ENCODE data around the gene EYS.

The EYS gene

DNA sequence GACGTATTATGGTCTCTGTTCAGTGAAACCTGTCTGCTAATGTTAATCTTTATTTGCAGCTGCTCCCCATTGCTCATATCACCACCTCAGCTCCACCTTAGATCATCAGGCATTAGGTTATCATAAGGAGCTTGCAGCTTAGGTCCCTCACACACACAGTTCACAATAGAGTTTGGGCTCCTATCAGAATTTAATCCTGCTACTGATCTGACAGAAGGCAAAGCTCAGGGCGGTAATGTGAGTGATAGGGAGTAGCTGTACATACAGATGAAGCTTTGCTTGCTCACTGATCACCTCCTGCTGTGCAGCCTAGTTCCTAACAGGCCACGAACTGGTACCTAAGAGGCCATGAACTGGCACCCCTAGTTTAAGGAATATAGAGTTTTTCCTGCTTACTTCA, 989.7 kb downstream of the EYS start:
- no peak for DNase-seq (ENCODE audit: low spot score)

DNA sequence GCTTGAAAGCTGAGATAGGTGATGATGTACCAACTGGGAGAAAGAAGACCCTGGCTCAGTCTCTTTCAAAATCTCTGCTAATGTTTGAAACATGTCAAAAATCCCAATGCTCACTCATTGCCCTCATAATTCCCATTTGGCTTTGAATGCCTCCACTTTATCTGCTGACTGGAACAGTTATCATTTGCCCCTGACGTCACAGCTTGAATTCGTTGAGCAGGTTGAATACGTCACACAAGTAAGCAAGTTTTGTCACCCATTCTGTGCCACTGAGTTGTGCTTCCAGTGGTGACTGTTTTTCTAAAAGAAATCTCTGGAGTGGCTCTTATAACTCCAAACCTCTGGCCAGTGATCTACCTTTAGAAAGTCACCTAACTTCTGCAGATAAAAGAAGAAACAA, 991.4 kb downstream of the EYS start:
- DNase-seq (ENCODE audit: low spot score): no peak

DNA sequence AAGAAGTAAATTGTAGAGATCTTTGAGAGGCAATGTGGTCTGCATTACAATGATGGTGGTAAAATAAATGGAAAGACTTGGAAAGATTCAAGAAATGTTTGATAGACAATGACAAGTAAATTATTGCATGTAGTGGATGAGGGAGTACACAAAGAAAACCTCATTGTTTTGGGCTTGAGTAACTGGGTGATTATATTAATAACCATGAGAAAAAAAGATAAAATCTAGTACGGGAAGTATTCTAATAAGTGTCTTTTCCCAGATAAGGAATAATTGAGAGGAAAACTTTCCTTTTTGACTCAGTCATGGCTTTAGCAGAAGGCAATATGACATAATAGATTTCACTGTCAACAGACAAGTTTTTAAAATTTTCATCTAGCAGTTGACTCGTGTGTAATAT, 993.0 kb downstream of the EYS start:
- DNase-seq (ENCODE audit: low spot score): no peak

DNA sequence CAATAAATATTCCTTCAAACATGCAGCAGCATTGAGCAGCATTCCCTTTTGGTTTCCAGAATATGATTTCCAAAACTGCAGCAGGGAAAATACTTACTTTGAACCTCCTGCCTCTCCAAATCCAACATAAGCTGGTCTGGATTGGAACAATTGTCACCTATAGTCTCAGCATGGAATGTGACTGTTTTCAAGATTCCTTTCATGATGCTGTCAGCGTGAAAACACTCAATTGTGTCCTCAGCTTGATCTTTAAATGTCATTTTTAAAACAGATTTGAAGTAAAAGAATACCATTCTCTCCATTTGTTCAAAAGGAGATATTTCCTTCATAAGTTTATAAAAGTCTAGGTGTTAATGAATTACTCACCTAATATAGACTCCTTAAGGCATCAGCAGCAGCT, 993.9 kb downstream of the EYS start:
- DNase-seq (ENCODE audit: low spot score): no peak

DNA sequence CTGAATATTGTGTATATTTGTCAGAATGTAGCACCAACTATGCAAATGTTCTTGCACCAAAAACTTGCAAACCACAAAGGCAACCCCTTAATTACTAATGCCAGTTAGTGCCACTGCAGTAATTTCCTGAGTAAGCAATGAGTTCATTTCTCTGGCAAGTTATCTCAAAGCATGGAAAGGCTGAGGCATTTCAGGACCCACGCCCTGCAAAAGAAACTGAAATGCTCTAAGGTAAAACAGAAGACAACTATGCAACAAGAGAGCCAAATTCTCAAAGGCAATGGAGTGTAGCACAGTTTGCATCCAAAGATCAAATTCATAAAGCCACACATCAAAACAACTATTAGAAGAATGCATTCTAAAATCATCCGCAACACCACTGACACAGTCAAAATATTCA, 994.4 kb downstream of the EYS start:
- no peak for DNase-seq (ENCODE audit: low spot score)

DNA sequence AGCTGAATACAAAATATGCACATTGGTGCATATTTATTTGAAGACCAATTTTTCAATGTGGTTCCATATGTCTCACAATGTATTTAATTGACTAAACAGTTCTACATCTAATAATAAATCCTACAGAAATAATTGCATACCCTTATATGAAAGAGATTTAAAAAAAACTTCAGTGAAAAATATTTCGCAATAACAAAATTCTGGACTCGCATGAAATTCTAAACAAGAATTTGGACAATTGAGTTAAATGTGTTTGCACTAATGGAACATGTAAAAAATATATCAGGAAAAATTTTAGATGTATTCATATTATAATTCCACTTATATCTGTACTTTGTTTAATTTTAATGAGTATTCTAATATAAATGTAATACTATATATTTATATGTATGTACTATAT, 1003.1 kb downstream of the EYS start:
- no peak for DNase-seq (ENCODE audit: low spot score)

DNA sequence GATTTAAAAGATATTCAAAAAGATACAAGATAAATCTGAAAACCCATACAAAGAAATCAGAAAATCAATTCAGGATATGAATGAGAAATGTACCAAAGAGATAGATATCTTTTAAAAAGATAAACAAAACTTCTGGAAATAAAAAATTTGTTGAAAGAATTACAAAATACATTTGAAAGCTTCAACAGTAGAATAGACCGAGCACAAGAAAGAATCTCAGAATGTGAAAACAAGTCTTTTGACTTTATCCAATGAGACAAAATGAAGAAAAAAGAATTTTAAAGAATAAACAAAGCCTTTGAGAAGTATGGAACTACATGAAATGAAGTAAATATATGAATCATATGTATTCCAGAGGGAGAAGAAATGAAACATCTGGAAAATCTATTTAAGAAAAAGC, 1011.0 kb downstream of the EYS start:
- DNase-seq (ENCODE audit: low spot score): no peak

DNA sequence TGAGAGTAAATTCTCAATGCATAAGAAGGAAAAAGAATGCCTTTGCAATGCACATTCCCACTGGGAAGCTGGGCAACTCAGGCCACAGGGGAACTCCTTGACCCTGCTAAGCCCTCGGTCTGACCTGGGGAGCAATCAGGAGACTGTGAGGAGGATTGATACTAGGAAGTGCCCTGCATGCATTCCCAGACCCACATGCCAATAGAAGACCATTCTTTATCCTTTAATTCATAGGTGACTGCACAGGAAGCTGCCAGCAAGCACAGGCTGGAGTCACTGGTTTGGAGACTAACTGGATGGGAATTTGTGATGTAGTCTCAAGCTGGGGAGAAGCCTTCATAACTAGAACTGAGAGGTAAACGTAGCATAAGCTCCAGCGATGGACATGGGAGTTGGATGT, 1012.7 kb downstream of the EYS start:
- no peak for DNase-seq (ENCODE audit: low spot score)

DNA sequence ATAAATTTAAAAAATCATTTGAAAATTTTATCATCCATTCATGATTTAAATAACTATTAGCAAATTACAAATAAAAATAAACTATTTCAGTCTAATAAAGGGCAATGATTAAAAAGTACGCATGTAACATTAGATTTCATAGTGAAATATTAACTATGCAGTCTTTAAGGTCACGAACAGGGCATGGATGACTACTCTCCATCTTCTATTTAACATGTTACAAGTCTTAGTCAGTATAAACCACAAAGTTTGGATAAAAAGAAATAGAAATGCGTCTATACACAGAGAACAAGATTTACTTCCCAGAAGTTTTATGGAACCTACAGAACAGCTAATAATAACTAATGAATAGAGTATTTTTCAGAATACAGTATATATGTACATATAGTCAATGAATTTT, 1016.0 kb downstream of the EYS start:
- no peak for DNase-seq (ENCODE audit: low spot score)

DNA sequence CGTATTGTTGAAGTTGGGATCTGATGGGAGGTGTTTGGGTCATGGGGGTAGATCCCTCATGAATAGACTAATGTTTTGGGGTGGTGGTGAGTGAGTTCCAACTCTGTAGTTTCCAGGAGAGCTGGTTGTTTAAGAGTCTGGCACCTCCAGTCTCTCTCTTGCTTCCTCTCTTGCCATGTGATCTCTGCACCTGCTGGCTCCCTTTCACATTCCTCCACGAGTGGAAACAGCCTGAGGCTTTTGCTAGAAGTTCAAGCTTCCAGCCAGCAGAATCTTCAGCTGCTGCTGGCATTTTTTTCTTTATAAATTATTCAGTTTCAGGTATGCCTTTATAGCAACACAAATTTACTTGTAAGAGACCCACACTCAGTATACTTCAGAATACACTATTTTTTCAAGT, 1021.6 kb downstream of the EYS start:
- DNase-seq (ENCODE audit: low spot score): no peak

DNA sequence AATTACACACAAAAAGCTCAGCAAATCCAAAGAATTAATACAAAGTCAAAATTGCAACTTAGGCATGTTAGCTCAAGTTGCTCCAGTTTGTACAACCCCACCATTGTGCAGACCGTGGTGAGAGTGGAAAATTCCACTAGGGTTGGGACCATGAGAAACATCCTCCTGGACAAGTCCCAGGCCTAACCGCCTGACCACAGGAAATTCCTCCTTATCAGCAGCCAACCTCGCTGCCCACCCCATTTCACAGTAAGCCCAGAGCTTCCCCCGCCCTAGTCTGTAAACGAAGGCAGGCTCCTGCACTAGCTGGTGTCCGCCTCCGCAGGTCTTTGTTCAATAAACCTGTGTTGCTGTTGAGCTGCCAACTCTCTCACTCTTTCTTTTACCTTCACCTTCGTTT, 1023.3 kb downstream of the EYS start:
- DNase-seq (ENCODE audit: low spot score): no peak

DNA sequence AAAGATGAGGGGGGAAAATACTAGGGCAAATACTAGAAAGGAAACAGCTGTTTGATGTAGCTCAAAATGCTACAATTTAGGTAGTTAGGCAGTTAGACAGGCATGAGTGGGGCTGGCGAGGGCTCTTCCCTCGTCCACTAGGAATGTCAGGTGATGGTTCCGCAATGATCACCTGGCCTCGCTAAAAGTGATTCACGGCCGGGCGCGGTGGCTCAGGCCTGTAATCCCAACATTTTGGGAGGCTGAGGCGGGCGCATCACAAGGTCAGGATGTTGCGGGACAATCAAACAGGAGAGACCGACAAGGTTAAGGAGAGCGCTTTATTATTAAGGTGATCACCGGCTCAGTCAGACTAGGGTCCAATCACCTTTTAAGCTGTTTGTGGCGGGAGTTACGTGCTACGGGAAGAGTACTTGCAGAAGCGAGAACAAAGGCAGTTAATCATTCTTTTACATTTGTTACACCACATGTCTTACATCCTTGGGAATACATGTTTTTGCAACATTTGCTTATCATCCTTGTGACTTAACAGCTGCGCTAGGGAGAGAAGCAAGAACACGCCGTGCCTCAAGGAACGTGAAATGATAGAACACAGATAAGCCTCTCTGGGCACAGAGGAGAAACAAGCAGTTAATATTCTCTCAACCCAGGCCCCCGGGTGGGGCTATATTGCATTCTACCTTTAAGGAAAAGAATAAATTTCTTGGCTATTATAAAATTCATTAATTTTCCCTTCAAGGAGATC, 1025.4 kb downstream of the EYS start:
- DNase-seq (ENCODE audit: low spot score): no peak

DNA sequence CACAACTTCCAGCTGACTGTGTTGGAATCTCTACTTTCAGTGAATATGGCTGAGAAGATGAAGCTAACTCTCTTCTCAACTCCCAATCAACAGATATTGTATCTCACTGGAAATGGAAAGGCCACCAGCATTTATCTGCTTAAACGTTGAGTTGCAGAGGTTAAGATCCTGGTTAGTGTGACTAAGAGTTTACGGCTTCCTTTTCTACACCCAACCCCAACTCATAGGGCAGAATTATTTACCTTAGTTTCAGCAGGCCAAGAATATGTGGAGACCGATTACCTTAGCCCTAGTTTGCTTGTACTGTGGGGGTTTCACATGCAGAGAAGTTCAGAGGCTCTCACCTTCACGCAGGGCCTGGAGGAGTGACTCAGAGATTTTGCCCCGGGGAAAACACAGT, 1026.6 kb downstream of the EYS start:
- DNase-seq (ENCODE audit: low spot score): no peak

DNA sequence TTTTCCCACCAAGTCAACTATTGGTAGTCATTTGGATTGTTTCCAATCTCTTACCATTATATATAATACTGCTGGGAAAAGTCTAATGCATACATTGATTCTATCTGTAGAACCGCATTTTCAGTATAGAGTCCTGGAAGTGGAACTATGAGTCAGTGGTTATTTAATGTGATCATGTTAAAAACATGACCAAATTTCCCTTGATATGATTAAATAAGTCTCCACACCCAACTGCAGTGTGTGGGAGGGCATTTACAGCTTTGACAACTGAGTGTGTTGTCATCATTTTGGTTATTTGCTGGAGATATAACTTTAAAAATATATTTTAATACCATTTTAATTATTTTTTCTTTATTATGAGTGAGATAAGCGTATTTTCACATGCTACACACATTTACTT, 1027.6 kb downstream of the EYS start:
- no peak for DNase-seq (ENCODE audit: low spot score)

DNA sequence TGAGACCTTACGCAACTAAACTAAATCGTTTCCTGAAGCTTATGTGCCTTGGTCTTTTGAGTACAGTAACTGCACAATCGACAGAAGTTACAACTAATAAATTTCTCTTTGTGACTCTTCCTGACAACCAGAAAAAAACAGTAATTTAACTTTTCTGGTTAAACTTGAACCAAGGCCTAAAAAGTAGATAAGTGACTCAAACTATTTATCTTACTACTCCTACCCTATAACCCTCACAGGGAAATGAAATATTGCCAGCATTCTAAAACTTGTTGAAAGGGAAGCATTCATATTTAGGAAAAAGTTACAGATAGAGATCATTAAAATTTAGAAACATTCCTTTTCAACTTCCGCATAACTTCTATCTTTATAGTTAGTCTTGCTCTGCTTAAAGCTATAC, 1034.4 kb downstream of the EYS start:
- DNase-seq (ENCODE audit: low spot score): no peak

DNA sequence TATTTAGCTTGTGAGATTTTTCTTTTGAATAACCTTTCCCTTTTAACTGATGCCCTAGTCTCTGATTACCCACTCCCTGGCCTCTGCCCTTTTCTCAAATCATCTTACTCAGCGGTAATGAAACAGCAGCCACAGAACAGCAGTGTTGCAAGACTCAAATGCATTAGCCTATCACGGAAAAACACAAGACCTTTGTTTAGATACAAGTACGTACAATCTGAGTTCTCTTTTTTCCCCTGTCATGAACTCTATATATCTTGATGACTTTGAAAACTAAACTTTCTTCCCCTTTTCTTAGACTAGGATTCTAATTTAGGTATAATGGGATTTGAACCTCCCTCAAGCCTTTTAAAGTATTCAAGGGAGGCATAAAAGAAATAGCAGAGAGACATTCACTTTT, 1034.9 kb downstream of the EYS start:
- DNase-seq (ENCODE audit: low spot score): no peak

DNA sequence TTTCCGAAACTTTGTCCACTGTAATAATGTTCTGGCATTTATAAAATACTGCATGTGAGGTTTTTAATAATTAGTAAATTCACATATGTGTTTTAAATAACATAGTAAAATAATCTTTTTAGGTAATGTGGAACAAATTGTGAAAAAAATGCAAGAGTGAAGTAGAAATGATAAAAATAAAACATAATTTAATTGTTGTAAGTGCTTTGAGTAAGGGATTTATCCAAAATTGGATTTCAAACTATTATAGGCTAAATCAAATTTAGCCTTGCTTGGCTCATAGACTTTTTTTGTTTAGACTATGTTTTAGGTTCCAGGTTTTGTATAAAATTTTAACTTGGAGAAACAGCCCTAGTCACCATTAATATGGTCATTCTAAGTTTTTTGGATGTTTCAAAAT, 1041.9 kb downstream of the EYS start:
- DNase-seq (ENCODE audit: low spot score): no peak

DNA sequence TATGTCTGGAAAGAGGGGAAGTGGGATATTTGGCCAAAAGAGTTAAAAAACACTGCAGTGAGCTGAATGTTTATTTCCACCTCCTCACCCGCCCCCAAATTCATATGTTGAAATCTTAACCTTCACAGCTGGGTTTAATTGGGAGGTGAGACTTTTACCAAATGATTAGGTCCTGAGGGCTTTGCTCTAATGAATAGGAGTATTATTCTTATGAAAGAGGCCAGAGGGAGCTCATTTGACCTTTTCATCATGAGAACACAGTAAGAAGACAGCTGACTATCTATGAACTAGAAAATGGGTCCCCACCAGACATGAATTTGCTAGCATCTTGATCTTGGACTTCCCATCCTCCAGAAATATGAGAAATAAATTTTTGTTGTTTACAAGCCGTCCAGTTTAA, 1042.5 kb downstream of the EYS start:
- no peak for DNase-seq (ENCODE audit: low spot score)

DNA sequence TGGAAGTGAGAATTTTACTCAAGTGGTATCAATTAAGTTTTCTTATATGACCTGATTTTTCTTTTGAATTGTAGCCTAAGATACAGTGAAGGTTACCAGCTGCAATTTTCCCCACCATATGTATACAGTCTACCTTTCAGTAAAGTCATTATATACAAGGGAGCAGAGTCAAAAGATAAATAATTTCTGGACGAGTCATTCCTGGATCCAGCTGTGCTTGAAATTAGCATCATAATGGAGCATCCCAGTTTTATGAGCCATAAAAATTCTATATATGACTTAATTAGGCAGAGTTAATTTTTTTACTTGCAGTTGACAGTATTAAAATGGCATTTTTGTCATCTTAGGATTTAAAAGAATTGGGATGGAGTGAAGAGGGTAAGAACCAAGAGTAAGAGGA, 1063.0 kb downstream of the EYS start:
- no peak for DNase-seq (ENCODE audit: low spot score)

DNA sequence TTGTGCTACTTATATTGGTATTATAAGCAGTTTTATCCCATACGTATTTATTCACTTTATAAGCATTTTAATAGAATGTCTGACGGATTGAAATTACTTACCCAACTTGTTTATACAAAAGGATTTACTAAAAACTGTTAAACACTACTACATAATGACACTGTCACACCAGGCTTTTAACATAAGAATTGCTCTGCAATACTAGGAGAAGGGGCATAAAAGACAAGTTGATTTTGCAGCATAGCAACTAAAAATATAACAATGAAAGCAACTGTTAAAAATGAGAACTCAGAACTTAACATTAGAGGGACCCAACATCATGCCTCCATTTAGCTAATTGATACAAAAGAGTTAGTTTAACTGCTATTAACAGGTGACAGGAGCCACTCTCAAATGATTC, 1076.1 kb downstream of the EYS start:
- no peak for DNase-seq (ENCODE audit: low spot score)

DNA sequence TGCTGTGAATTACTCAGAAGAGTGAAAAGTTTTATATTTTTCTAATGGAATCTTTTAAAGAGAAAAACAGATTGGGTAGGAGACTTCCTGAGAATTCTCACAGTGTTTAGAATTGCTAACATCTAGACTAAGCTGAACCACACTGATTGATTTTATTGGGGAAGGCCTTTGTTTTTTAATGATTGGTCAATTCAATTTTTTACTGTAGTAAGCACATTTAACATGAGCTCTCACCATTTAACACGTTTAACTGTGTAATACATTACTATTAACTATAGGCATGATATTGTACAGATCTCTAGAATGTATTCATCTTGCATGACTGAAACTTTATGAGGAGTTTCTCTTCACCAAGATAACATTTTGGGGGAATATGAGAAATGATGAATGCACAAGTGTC, 1084.1 kb downstream of the EYS start:
- DNase-seq (ENCODE audit: low spot score): no peak

DNA sequence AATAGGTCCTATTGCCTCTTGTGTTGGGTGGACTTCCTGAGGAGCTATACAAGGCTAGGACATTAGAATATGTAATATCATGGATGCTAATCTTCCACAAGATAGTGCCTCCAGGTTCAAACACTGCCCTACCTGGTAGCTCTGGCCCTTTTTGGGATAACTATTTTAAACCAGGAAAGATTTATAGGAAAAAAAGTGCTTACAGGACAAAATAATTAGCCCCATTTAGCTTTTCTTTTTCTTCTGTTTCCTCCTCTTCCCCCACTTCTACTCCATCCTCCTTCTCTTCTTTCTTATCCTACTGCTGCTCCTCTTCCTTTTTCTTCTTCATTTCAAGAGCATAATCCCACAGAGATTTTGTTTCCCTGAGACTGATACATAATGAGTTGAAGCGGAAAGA, 1104.0 kb downstream of the EYS start:
- DNase-seq (ENCODE audit: low spot score): no peak

DNA sequence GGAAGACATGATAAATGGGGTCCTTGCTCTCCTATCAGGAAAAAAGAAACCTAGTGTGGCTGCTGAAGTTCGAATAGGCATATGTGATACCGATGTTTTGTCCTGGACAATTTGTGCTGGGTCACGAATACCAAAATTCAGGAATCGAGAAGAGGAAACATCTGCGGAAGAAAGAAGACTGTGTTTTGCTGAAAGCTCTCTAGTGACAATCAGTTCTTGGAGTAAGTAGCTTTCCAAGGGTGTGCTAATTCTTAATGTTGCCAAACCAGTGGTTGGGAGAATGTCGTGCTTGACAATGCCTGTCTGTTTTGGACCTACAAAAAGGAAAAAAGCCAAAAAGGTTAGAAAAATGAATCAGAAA, 1115.4 kb downstream of the EYS start:
- no peak for DNase-seq (ENCODE audit: low spot score)

DNA sequence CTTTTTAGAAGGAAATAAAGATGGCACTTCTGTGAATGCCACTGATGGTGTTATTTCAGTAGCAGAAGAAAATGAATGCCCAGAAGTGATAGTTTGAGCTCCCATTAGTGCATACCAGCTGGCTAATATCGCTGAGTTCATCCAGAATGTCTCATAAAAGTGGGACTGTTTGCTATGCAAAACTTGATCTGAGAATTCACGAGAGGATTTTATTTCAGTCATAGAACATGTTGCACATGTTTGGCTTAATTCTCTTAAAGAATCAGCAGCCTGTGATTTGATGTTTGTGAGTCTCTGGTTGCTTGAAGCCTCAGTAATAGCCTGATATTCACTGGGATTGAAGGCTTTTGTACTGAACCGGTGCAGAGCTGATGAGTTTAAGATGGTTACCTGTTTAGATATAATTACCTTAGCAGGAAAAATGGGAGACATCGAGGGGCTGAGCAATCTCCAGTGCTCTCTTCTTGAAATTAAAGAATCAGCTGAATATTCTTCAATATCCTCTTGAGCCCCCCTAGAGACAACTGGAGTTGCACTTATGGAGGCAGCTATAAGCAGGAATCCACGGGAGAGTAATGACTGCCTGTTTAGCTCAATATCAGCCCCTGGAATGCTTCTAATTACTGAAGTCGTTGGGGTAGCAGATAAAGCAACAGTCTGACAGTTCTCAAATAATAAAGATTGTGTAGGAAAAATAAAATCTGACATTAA, 1115.9 kb downstream of the EYS start:
- no peak for DNase-seq (ENCODE audit: low spot score)

All from ecto neural progenitor cell (in vitro differentiated cells).